Liver (tissue), 9 donors: ENCODE results near the gene PCGF6. TPM values are rescaled to one million over a fixed set of nuclear protein-coding genes. Genes with fewer than 3 reads are reported as not detected.
"Not testable (repeated sequence)": the region's sequence is repeated elsewhere in the genome, so short reads cannot be mapped to it uniquely, and the experiment has no call there.

ENCODE experiments used
- DNase-seq: peaks from one replicate; pipeline ENCODE4 v3.0.0-alpha.2; 2017; ENCODE audit warnings: low spot score
- H3K27ac ChIP-seq, 2 donors: one replicate each; pipeline ENCODE4 v1.7.0; 2013; ENCODE audit warnings: inconsistent platforms in 2 of 2, low read length in 2 of 2, control low read depth in 1 of 2, low read depth in 1 of 2, mild to moderate bottlenecking in 1 of 2
- H3K27me3 ChIP-seq, 4 donors: one replicate each; pipeline versions ENCODE4 v1.6.1 to v1.7.0; 2013; ENCODE audit warnings: low read length in 3 of 4, inconsistent platforms in 1 of 4, mild to moderate bottlenecking in 1 of 4, moderate library complexity in 1 of 4; ENCODE audit not compliant: control insufficient read depth in 4 of 4, insufficient read depth in 4 of 4
- H3K36me3 ChIP-seq, 4 donors: one replicate each; pipeline versions ENCODE4 v1.6.1 to v1.7.0; 2013; ENCODE audit warnings: low read length in 3 of 4, mild to moderate bottlenecking in 3 of 4, low read depth in 1 of 4, moderate library complexity in 1 of 4; ENCODE audit not compliant: control insufficient read depth in 4 of 4, insufficient read depth in 3 of 4
- H3K4me1 ChIP-seq, 4 donors: one replicate each; pipeline versions ENCODE4 v1.6.1 to v1.7.0; 2013; ENCODE audit warnings: low read length in 3 of 4, mild to moderate bottlenecking in 3 of 4, moderate library complexity in 1 of 4; ENCODE audit not compliant: control insufficient read depth in 4 of 4, insufficient read depth in 4 of 4
- H3K4me3 ChIP-seq, 3 donors: one replicate each; pipeline versions ENCODE4 v1.6.1 to v1.7.0; 2013; ENCODE audit warnings: low read length in 3 of 3, control low read depth in 1 of 3, low read depth in 1 of 3, mild to moderate bottlenecking in 1 of 3
- H3K9ac ChIP-seq, 2 donors: one replicate each; pipeline ENCODE4 v1.7.0; 2013; ENCODE audit warnings: low read length in 2 of 2, mild to moderate bottlenecking in 2 of 2, moderate library complexity in 2 of 2, control low read depth in 1 of 2, low read depth in 1 of 2
- H3K9me3 ChIP-seq, 4 donors: one replicate each; pipeline versions ENCODE4 v1.6.1 to v1.7.0; 2013; ENCODE audit warnings: low read length in 3 of 4; ENCODE audit not compliant: control insufficient read depth in 4 of 4
- ATF3 ChIP-seq: IDR thresholded peaks from 2 replicates; pipeline ENCODE4 v1.6.1; 2016; ENCODE audit warnings: antibody characterized with exemption
- CTCF ChIP-seq: fragments of 150-350 bp; IDR thresholded peaks from 2 replicates; pipeline ENCODE4 v1.5.1; 2017; ENCODE audit warnings: improper control_type of control experiment, low read depth, low read length; ENCODE audit not compliant: missing input control
- EGR1 ChIP-seq, 2 donors: IDR thresholded peaks; 2 replicates each; pipeline ENCODE4 v1.6.1; 2016 to 2018; ENCODE audit warnings: antibody characterized with exemption in 2 of 2, low read depth in 2 of 2
- FOXA2 ChIP-seq: IDR thresholded peaks from 2 replicates; pipeline ENCODE4 v1.6.1; 2016; ENCODE audit warnings: antibody characterized with exemption
- MAX ChIP-seq: IDR thresholded peaks from 2 replicates; pipeline ENCODE4 v1.6.1; 2016; ENCODE audit warnings: antibody characterized with exemption
- NR2F2 ChIP-seq: IDR thresholded peaks from 2 replicates; pipeline ENCODE4 v1.6.1; 2016; ENCODE audit warnings: antibody characterized with exemption
- RAD21 ChIP-seq, 2 donors: IDR thresholded peaks; 2 replicates each; pipeline ENCODE4 v1.6.1; 2016; ENCODE audit warnings: antibody characterized with exemption in 2 of 2, mild to moderate bottlenecking in 2 of 2
- RXRA ChIP-seq, 2 donors: IDR thresholded peaks; 2 replicates each; pipeline ENCODE4 v1.6.1; 2017 to 2018; ENCODE audit warnings: antibody characterized with exemption in 2 of 2, mild to moderate bottlenecking in 1 of 2
- SP1 ChIP-seq: IDR thresholded peaks from 2 replicates; pipeline ENCODE4 v1.6.1; 2018; ENCODE audit warnings: antibody characterized with exemption, mild to moderate bottlenecking
- WGBS: extraction: QIAGEN DNeasy Blood & Tissue Kit; methylation state at CpG from one replicate; pipeline ENCODE4 v1.1.7; 2013; 5-methylcytosine and 5-hydroxymethylcytosine counted together
- polyA plus RNA-seq, 2 donors: library from polyadenylated mRNA; stranded (reverse) in 1 of 2; unstranded in 1 of 2; fragments of 200-250 nt in 1 of 2; fragments of >200 nt in 1 of 2; fragmentation: Nextera tagmentation in 1 of 2; extraction: Ambion mirVana in 1 of 2; gene quantifications; one replicate each; pipeline versions ENCODE4 v1.2.1 to v1.2.3, GENCODE V29; 2013 to 2015
- total RNA-seq, 2 donors: library from RNA; depleted of rRNA; stranded (reverse); fragments of >200 nt; gene quantifications; one replicate each; pipeline ENCODE4 v1.2.3, GENCODE V29; 2014
- donor health status: healthy.
- donor health status: healthy.
- donor health status: healthy.
- donor health status: healthy.
- donor health status: healthy.

PCGF6 gene
- total and polyA plus RNA-seq, 4 donors = 5.3 to 8.0 (median 6.2) TPM

- TF ChIP-seq CTCF = no peak
- H3K4me3 ChIP-seq = peak overlapping the region; percentile 91 to 93 (median 92)
- H3K27ac ChIP-seq = peak overlapping the region; percentile 77 to 88
- no peaks in the 10 kb centered on the region for H3K27me3 ChIP-seq
- no peaks in the 10 kb centered on the region for H3K36me3 ChIP-seq
- 41% methylated on average over 10 of the region's 10 CpGs for WGBS
- peak overlapping the region; percentile 64 to 88 for H3K9ac ChIP-seq
- H3K4me1 ChIP-seq = peaks cover 4 to 10% (median 6%) of the 10 kb centered on the region in 4 donors
- H3K9me3 ChIP-seq = no peaks in the 10 kb centered on the region
- no peak for DNase-seq
Observed at GRCh38 chr10:103367379-103367781, 16.4 kb upstream of the PCGF6 start.

- not testable (repeated sequence) for H3K27me3 ChIP-seq, H3K4me1 ChIP-seq, H3K4me3 ChIP-seq, H3K36me3 ChIP-seq, DNase-seq, H3K9me3 ChIP-seq, H3K27ac ChIP-seq, H3K9ac ChIP-seq
- 96% methylated on average over 9 of the region's 9 CpGs for WGBS
Observed at GRCh38 chr10:103360791-103361190, 9.9 kb upstream of the PCGF6 start.

- not testable (repeated sequence) for H3K36me3 ChIP-seq, H3K27me3 ChIP-seq, DNase-seq
Observed at GRCh38 chr10:103359493-103359892, 8.6 kb upstream of the PCGF6 start.

GRCh38 chr10:103355906-103356599 lies 5.1 kb upstream of the PCGF6 start:
- H3K27ac ChIP-seq = no peak overlapping the region
- H3K36me3 ChIP-seq = no peaks in the 10 kb centered on the region
- no peak overlapping the region for H3K9ac ChIP-seq
- no peak for TF ChIP-seq SP1
- TF ChIP-seq FOXA2 = no peak
- no peak for TF ChIP-seq RAD21 (IDR thresholded peaks at IDR 0.05)
- TF ChIP-seq EGR1 (IDR thresholded peaks at IDR 0.05; ENCODE audit: low read depth in 2 of 2) = no peak
- no peak for TF ChIP-seq ATF3
- TF ChIP-seq MAX = no peak
- no peak for TF ChIP-seq NR2F2
- no peak for TF ChIP-seq RXRA (IDR thresholded peaks at IDR 0.05)
- peaks cover 0 to 5% (median 3%) of the 10 kb centered on the region in 4 donors for H3K4me1 ChIP-seq
- H3K9me3 ChIP-seq = no peaks in the 10 kb centered on the region
- no peak for DNase-seq
- WGBS = 83% methylated on average over 5 of the region's 5 CpGs
- H3K27me3 ChIP-seq = no peaks in the 10 kb centered on the region
- H3K4me3 ChIP-seq = no peak overlapping the region

More at GRCh38 chr10:103359493-103359892, 8.6 kb upstream of the PCGF6 start:
- H3K4me3 ChIP-seq, H3K9me3 ChIP-seq, H3K4me1 ChIP-seq, H3K27ac ChIP-seq, H3K9ac ChIP-seq: not testable (repeated sequence)
- WGBS = 94% methylated on average over 4 of the region's 4 CpGs

- not testable (repeated sequence) for H3K27me3 ChIP-seq, H3K9me3 ChIP-seq, H3K36me3 ChIP-seq, H3K27ac ChIP-seq, DNase-seq, H3K4me3 ChIP-seq, H3K9ac ChIP-seq
- H3K4me1 ChIP-seq = peaks cover under 1 to 10% (median 4%) of the 10 kb centered on the region in 4 donors
- 95% methylated on average over 4 of the region's 4 CpGs for WGBS
Observed at GRCh38 chr10:103354567-103354966, 3.6 kb upstream of the PCGF6 start.
